HL-60 (cell line): ENCODE results near the gene SUSD1.

Source experiments
- DNase-seq, 2 experiments: peaks; one replicate each; pipeline ENCODE4 v3.0.0-alpha.2; 2010 to 2020; ENCODE audit warnings: low read depth in 1 of 2, low spot score in 1 of 2
- H3K27ac ChIP-seq: fragments of 250-450 bp; sonication (Bioruptor Pico); replicated peaks from 2 replicates; pipeline ENCODE4 v1.5.1; 2020; ENCODE audit warnings: mild to moderate bottlenecking, moderate library complexity
- H3K27me3 ChIP-seq: fragments of 250-450 bp; sonication (Bioruptor Pico); 2 replicates; pipeline ENCODE4 v1.5.1; 2021; ENCODE audit warnings: mild to moderate bottlenecking, moderate library complexity; ENCODE audit not compliant: insufficient read depth, poor library complexity, severe bottlenecking
- H3K4me3 ChIP-seq: replicated peaks from 2 replicates; pipeline ENCODE4 v1.5.1; 2011; ENCODE audit warnings: mild to moderate bottlenecking, control low read depth, low read length; ENCODE audit not compliant: insufficient read depth
- CTCF ChIP-seq: IDR thresholded peaks from one replicate; pipeline ENCODE4 v1.5.1; 2011; ENCODE audit warnings: low read length, control low read depth, inconsistent platforms; ENCODE audit not compliant: insufficient read depth
- GABPA ChIP-seq: IDR thresholded peaks from 2 replicates; pipeline ENCODE4 v1.6.1; 2012; ENCODE audit warnings: low read depth
- POLR2AphosphoS5 ChIP-seq: IDR thresholded peaks from 2 replicates; pipeline ENCODE4 v1.6.1; 2012; ENCODE audit warnings: low read depth
- SPI1 ChIP-seq: IDR thresholded peaks from 2 replicates; pipeline ENCODE4 v1.6.1; 2012; ENCODE audit warnings: low read depth, mild to moderate bottlenecking, borderline replicate concordance
- TF ChIP-seq, protein P1 (sequence below): IDR thresholded peaks from 2 replicates; pipeline ENCODE4 v1.6.1; 2012; ENCODE audit warnings: low read depth; ENCODE audit not compliant: insufficient replicate concordance

Gene SUSD1

DNA sequence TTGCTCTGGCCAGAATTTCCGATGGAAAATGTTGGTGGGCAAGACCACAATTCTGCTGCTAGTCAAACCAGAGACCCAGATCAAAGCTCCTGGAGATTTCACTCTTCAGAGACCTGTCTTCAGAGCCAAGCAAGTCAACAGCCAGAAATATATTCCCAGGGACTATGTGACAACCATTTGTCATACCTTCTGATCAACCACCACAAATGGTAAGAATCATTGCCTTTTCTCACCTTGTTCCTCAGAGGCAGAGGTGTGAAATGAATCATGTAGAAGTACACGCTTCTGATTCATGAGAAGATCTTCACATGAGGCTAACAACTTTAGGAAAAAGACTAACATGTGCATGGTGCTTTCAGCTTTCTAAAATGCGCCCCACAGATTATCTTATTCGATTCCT is 53.5 kb downstream of the SUSD1 start:
- H3K27ac ChIP-seq: no peak overlapping the region
- TF ChIP-seq SPI1 (no peak), CTCF (no peak), GABPA (no peak), POLR2AphosphoS5 (no peak)
- TF ChIP-seq, protein P1, sequence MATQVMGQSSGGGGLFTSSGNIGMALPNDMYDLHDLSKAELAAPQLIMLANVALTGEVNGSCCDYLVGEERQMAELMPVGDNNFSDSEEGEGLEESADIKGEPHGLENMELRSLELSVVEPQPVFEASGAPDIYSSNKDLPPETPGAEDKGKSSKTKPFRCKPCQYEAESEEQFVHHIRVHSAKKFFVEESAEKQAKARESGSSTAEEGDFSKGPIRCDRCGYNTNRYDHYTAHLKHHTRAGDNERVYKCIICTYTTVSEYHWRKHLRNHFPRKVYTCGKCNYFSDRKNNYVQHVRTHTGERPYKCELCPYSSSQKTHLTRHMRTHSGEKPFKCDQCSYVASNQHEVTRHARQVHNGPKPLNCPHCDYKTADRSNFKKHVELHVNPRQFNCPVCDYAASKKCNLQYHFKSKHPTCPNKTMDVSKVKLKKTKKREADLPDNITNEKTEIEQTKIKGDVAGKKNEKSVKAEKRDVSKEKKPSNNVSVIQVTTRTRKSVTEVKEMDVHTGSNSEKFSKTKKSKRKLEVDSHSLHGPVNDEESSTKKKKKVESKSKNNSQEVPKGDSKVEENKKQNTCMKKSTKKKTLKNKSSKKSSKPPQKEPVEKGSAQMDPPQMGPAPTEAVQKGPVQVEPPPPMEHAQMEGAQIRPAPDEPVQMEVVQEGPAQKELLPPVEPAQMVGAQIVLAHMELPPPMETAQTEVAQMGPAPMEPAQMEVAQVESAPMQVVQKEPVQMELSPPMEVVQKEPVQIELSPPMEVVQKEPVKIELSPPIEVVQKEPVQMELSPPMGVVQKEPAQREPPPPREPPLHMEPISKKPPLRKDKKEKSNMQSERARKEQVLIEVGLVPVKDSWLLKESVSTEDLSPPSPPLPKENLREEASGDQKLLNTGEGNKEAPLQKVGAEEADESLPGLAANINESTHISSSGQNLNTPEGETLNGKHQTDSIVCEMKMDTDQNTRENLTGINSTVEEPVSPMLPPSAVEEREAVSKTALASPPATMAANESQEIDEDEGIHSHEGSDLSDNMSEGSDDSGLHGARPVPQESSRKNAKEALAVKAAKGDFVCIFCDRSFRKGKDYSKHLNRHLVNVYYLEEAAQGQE: no peak
- no peak overlapping the region for H3K4me3 ChIP-seq
- no peak for DNase-seq
- no peaks in the 10 kb centered on the region for H3K27me3 ChIP-seq

DNA sequence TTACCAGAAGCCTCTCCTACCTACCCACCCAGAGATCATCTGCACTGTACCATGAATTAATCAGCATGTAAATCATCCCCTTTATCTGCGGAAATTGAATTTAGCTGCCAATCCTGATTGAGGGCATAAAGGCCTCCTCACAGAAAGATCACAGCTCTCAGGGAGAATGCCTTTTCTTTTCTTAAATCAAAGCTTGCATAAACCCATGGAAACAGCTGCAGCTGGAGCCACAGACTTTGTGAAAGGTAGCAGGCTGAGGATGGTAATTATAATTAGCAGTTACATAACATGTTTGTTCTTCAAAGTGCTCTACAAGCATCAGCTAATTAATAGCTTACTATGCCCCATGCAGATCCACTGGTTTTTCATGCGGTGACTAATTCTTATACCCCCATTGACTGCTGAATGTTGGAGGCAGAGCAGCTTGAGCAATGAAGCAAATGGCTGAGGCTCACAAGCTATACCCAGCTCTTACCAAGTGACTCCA is 54.6 kb downstream of the SUSD1 start:
- DNase-seq: no peak
- no peak for TF ChIP-seq POLR2AphosphoS5
- TF ChIP-seq CTCF: no peak
- no peak for TF ChIP-seq SPI1
- no peak for TF ChIP-seq GABPA
- TF ChIP-seq, protein P1: no peak
- no peak overlapping the region for H3K27ac ChIP-seq
- H3K27me3 ChIP-seq: no peaks in the 10 kb centered on the region
- no peak overlapping the region for H3K4me3 ChIP-seq

DNA sequence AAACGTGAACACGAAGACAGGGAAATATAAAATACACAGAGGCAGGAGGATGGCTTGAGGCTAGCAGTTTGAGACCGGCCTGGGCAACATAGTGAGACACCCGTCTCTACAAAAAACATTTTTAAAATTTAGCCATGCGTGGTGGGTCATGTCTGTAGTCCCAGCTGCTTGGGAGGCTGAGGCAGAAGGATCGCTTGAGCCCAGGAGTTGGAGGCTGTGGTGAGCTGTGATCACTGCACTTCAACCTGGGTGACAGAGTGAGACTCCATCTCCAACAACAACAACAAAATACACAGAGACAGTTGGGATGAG is 55.1 kb downstream of the SUSD1 start:
- no peak for DNase-seq
- H3K4me3 ChIP-seq: no peak overlapping the region
- TF ChIP-seq, protein P1: no peak
- TF ChIP-seq CTCF: no peak
- TF ChIP-seq GABPA: no peak
- no peak for TF ChIP-seq SPI1
- no peak for TF ChIP-seq POLR2AphosphoS5

More for the DNA sequence above, 55.1 kb downstream of the SUSD1 start:
- Histone ChIP-seq H3K27me3 (no peaks in the 10 kb centered on the region), H3K27ac (no peak overlapping the region)
